ENCODE results near the gene SLC8A1. TPM values are rescaled to one million over a fixed set of nuclear protein-coding genes. Genes with fewer than 3 reads are reported as not detected.

Gene SLC8A1
- polyA plus RNA-seq, 3 donors: 16.9 to 18.2 (median 18.0) TPM

GRCh38 chr2:40470822-40471813, 19.2 kb upstream of the SLC8A1 start:
- peak overlapping the region; percentile 89 to 98 (median 97) for H3K27ac Mint-ChIP-seq
- Histone ChIP-seq H4K20me1 (ENCODE audit: insufficient read depth, low read length) (no peaks in the 10 kb centered on the region), H3K4me1 (ENCODE audit: control insufficient read depth in 1 of 2, insufficient read depth in 2 of 2, low read length in 2 of 2) (peaks cover 34 to 40% of the 10 kb centered on the region in 2 donors), H3K4me2 (replicated peaks; ENCODE audit: extremely low read depth, low read length, poor library complexity, severe bottlenecking) (peak overlapping the region; percentile 39), H3K9ac (ENCODE audit: insufficient read depth, low read length, poor library complexity, severe bottlenecking) (peak overlapping the region; percentile 29), H3K27ac (ENCODE audit: low read depth in 1 of 2, low read length in 2 of 2) (peak overlapping the region; percentile 54 to 88), H3K36me3 (replicated peaks in 1 of 2; ENCODE audit: control insufficient read depth in 1 of 2, insufficient read depth in 2 of 2, low read length in 2 of 2) (no peaks in the 10 kb centered on the region), H3K9me3 (replicated peaks in 1 of 2; ENCODE audit: control insufficient read depth in 1 of 2, insufficient read depth in 1 of 2, low read length in 2 of 2) (no peaks in the 10 kb centered on the region), H2AFZ (ENCODE audit: insufficient read depth, low read depth, low read length, poor library complexity, severe bottlenecking) (no peak overlapping the region), H3K27me3 (ENCODE audit: control insufficient read depth in 2 of 2, insufficient read depth in 2 of 2, low read length in 2 of 2) (no peaks in the 10 kb centered on the region), H3K79me2 (ENCODE audit: insufficient read depth, low read length) (no peaks in the 10 kb centered on the region), H3K4me3 (replicated peaks in 1 of 3; ENCODE audit: low read depth in 2 of 3, low read length in 3 of 3) (peak overlapping the region in 1 of 3 experiments; percentile 42)
- peak overlapping the region; percentile 10 to 33 for H3K4me3 Mint-ChIP-seq
- DNase-seq: peak; percentile 79 to 88 (median 80)
- 79% methylated on average over 2 of the region's 5 CpGs for WGBS (ENCODE audit: insufficient coverage)
- no peaks in the 10 kb centered on the region for H3K9me3 Mint-ChIP-seq
- TF ChIP-seq, protein P1, sequence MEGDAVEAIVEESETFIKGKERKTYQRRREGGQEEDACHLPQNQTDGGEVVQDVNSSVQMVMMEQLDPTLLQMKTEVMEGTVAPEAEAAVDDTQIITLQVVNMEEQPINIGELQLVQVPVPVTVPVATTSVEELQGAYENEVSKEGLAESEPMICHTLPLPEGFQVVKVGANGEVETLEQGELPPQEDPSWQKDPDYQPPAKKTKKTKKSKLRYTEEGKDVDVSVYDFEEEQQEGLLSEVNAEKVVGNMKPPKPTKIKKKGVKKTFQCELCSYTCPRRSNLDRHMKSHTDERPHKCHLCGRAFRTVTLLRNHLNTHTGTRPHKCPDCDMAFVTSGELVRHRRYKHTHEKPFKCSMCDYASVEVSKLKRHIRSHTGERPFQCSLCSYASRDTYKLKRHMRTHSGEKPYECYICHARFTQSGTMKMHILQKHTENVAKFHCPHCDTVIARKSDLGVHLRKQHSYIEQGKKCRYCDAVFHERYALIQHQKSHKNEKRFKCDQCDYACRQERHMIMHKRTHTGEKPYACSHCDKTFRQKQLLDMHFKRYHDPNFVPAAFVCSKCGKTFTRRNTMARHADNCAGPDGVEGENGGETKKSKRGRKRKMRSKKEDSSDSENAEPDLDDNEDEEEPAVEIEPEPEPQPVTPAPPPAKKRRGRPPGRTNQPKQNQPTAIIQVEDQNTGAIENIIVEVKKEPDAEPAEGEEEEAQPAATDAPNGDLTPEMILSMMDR (IDR thresholded peaks at IDR 0.05): no peak
- no peaks in the 10 kb centered on the region for H3K36me3 Mint-ChIP-seq
- intact Hi-C loops (cut with micrococcal nuclease): no loop called here
- H3K4me1 Mint-ChIP-seq: peaks cover 42% of the 10 kb centered on the region
- H3K27me3 Mint-ChIP-seq (ENCODE audit: low read depth in 3 of 3): peaks cover 0 to 1% (median 0%) of the 10 kb centered on the region in 3 donors

DNA sequence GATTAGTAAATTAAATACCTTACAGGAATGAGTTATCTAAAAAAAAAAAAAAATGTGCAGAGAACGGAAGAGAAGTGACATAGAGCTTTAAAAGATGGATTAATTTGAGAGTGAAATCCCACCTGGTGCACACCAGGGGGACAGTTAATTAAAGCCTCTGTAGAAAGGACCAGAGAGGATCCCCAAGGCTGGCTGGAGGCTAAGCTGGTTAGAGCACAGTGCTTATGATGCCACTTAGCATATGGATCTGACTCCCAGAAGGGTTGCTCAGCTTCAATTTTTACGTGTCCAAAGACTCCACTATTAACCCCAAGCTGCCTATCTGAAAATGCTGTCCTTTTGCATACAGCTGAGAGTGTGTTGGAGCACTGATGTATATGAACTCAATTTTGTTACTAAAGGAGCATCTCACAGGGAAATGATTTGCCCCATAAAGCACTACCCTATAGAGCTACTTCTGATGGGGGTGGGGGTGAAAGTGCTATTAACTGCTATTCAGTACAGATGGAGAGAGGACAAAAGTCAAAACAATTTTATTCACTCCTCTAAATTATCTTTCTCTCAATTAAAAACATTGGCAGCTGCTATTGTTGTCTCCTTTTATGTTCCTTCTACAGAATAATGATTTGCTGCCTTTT, 15.2 kb upstream of the SLC8A1 start:
- Histone ChIP-seq H4K20me1 (ENCODE audit: insufficient read depth, low read length) (no peaks in the 10 kb centered on the region), H2AFZ (ENCODE audit: insufficient read depth, low read depth, low read length, poor library complexity, severe bottlenecking) (no peak overlapping the region), H3K27me3 (ENCODE audit: control insufficient read depth in 2 of 2, insufficient read depth in 2 of 2, low read length in 2 of 2) (no peaks in the 10 kb centered on the region), H3K27ac (ENCODE audit: low read depth in 1 of 2, low read length in 2 of 2) (no peak overlapping the region), H3K4me2 (replicated peaks; ENCODE audit: extremely low read depth, low read length, poor library complexity, severe bottlenecking) (no peak overlapping the region), H3K9me3 (replicated peaks in 1 of 2; ENCODE audit: control insufficient read depth in 1 of 2, insufficient read depth in 1 of 2, low read length in 2 of 2) (no peaks in the 10 kb centered on the region), H3K79me2 (ENCODE audit: insufficient read depth, low read length) (no peaks in the 10 kb centered on the region), H3K4me3 (replicated peaks in 1 of 3; ENCODE audit: low read depth in 2 of 3, low read length in 3 of 3) (no peak overlapping the region), H3K4me1 (ENCODE audit: control insufficient read depth in 1 of 2, insufficient read depth in 2 of 2, low read length in 2 of 2) (peaks cover 12 to 20% of the 10 kb centered on the region in 2 donors), H3K9ac (ENCODE audit: insufficient read depth, low read length, poor library complexity, severe bottlenecking) (no peak overlapping the region), H3K36me3 (replicated peaks in 1 of 2; ENCODE audit: control insufficient read depth in 1 of 2, insufficient read depth in 2 of 2, low read length in 2 of 2) (no peaks in the 10 kb centered on the region)
- Mint-ChIP-seq H3K4me1 (peaks cover 31% of the 10 kb centered on the region), H3K27me3 (ENCODE audit: low read depth in 3 of 3) (peaks cover 0 to 2% (median 0%) of the 10 kb centered on the region in 3 donors), H3K36me3 (no peaks in the 10 kb centered on the region), H3K9me3 (no peaks in the 10 kb centered on the region), H3K27ac (no peak overlapping the region), H3K4me3 (no peak overlapping the region)
- no peak for DNase-seq
- WGBS (ENCODE audit: insufficient coverage): 83% methylated on average over 1 of the region's 2 CpGs
- intact Hi-C loops (cut with micrococcal nuclease): no loop called here
- TF ChIP-seq, protein P1 (IDR thresholded peaks at IDR 0.05): no peak

All from CD14-positive monocyte (primary cell).